Fibroblast of skin of abdomen (primary cell): ENCODE data around the gene SDK2.

ENCODE experiments used
- DNase-seq: peaks from one replicate; pipeline ENCODE4 v3.0.0-alpha.2; 2013

Gene SDK2

GRCh38 chr17:73411313-73411747 lies 232.9 kb downstream of the SDK2 start:
- no peak for DNase-seq

GRCh38 chr17:73410586-73411312 lies 233.5 kb downstream of the SDK2 start:
- no peak for DNase-seq

GRCh38 chr17:73404246-73404645 lies 240.0 kb downstream of the SDK2 start:
- DNase-seq, result no peak

GRCh38 chr17:73402466-73402865 lies 241.8 kb downstream of the SDK2 start:
- no peak for DNase-seq

- DNase-seq, result peak; percentile 28
Measured at GRCh38 chr17:73401911-73402310, 242.3 kb downstream of the SDK2 start.

- no peak for DNase-seq
Measured at GRCh38 chr17:73400915-73401545, 243.2 kb downstream of the SDK2 start.

GRCh38 chr17:73399056-73399455 lies 245.2 kb downstream of the SDK2 start:
- DNase-seq, result no peak

- no peak for DNase-seq
Measured at GRCh38 chr17:73397856-73398540, 246.2 kb downstream of the SDK2 start.

- DNase-seq, result no peak
Measured at GRCh38 chr17:73397278-73397826, 246.9 kb downstream of the SDK2 start.

- no peak for DNase-seq
Measured at GRCh38 chr17:73396431-73397277, 247.6 kb downstream of the SDK2 start.

- DNase-seq, result no peak
Measured at GRCh38 chr17:73394512-73395450, 249.5 kb downstream of the SDK2 start.

- peak; percentile 21 for DNase-seq
Measured at GRCh38 chr17:73393962-73394361, 250.3 kb downstream of the SDK2 start.

- no peak for DNase-seq
Measured at GRCh38 chr17:73393381-73393780, 250.9 kb downstream of the SDK2 start.

GRCh38 chr17:73391331-73392265 lies 252.6 kb downstream of the SDK2 start:
- no peak for DNase-seq

- DNase-seq, result no peak
Measured at GRCh38 chr17:73390851-73391250, 253.4 kb downstream of the SDK2 start.

GRCh38 chr17:73390221-73390620 lies 254.0 kb downstream of the SDK2 start:
- no peak for DNase-seq

- no peak for DNase-seq
Measured at GRCh38 chr17:73389411-73389810, 254.8 kb downstream of the SDK2 start.

- DNase-seq, result no peak
Measured at GRCh38 chr17:73388578-73388905, 255.7 kb downstream of the SDK2 start.

GRCh38 chr17:73387746-73388577 lies 256.3 kb downstream of the SDK2 start:
- peak; percentile 65 for DNase-seq
